Stimulated activated CD8-positive, alpha-beta memory T cell treated with anti-CD3 and anti-CD28 coated beads, Interleukin-7, amount 100 ng/mL, for 48 hours (primary cell): ENCODE measurements around the gene RPS25.
"Not testable (repeated sequence)": the region's sequence is repeated elsewhere in the genome, so short reads cannot be mapped to it uniquely, and the experiment has no call there.

ENCODE experiments used
- DNase-seq, 2 donors: peaks; one replicate each; pipeline ENCODE4 v3.0.0-alpha.2; 2020; ENCODE audit warnings: low read depth in 1 of 2; ENCODE audit errors: extremely low read depth in 1 of 2

The RPS25 gene

GRCh38 chr11:119041821-119042514 lies 23.8 kb upstream of the RPS25 start:
- no peak for DNase-seq

- DNase-seq = not testable (repeated sequence)
Measured at GRCh38 chr11:119039471-119039870, 21.3 kb upstream of the RPS25 start.

GRCh38 chr11:119038884-119039283 lies 20.7 kb upstream of the RPS25 start:
- DNase-seq = no peak

GRCh38 chr11:119034813-119035212 lies 16.7 kb upstream of the RPS25 start:
- DNase-seq = no peak

GRCh38 chr11:119033421-119033820 lies 15.3 kb upstream of the RPS25 start:
- DNase-seq = not testable (repeated sequence)

GRCh38 chr11:119031912-119032280 lies 13.8 kb upstream of the RPS25 start:
- DNase-seq = no peak

- DNase-seq = peak; percentile 98
Measured at GRCh38 chr11:119030329-119031047, 12.3 kb upstream of the RPS25 start, which contains the start of gene SLC37A4. Gene SLC37A4 (minus strand): TSS chr11:119030877.

- DNase-seq = no peak
Measured at GRCh38 chr11:119030029-119030328, 11.8 kb upstream of the RPS25 start.

GRCh38 chr11:119029340-119030028 lies 11.3 kb upstream of the RPS25 start:
- peak; percentile 9 to 16 for DNase-seq

GRCh38 chr11:119029069-119029339 lies 10.9 kb upstream of the RPS25 start:
- DNase-seq = no peak

GRCh38 chr11:119028346-119029068 lies 10.4 kb upstream of the RPS25 start:
- DNase-seq = no peak

- DNase-seq = no peak
Measured at GRCh38 chr11:119027561-119028345, 9.6 kb upstream of the RPS25 start.

GRCh38 chr11:119026970-119027369 lies 8.8 kb upstream of the RPS25 start:
- no peak for DNase-seq

GRCh38 chr11:119025978-119026766 lies 8.0 kb upstream of the RPS25 start:
- no peak for DNase-seq

- no peak for DNase-seq
Measured at GRCh38 chr11:119025541-119025940, 7.4 kb upstream of the RPS25 start.

GRCh38 chr11:119025099-119025473 lies 6.9 kb upstream of the RPS25 start:
- no peak for DNase-seq

- no peak for DNase-seq
Measured at GRCh38 chr11:119024430-119025098, 6.4 kb upstream of the RPS25 start.

GRCh38 chr11:119023741-119024140 lies 5.6 kb upstream of the RPS25 start:
- DNase-seq = no peak

GRCh38 chr11:119021631-119022030 lies 3.5 kb upstream of the RPS25 start:
- DNase-seq = no peak

GRCh38 chr11:119019996-119020395 lies 1.9 kb upstream of the RPS25 start:
- DNase-seq = no peak
